GM12891 (cell line): ENCODE measurements around the gene ZBTB45.

Experiments
- DNase-seq: peaks from one replicate; pipeline ENCODE4 v3.0.0; 2011; ENCODE audit warnings: low spot score; ENCODE audit not compliant: insufficient read length
- FAIRE-seq: peaks from 2 replicates; lab custom pipeline; 2011; peaks lifted over from hg19 to GRCh38; lab: Jason Lieb, UNC
- PAX5 ChIP-seq: IDR thresholded peaks from 2 replicates; pipeline ENCODE4 v1.6.1; 2011; ENCODE audit warnings: low read length, moderate library complexity, mild to moderate bottlenecking; ENCODE audit not compliant: insufficient read depth, severe bottlenecking
- POLR2A ChIP-seq: IDR thresholded peaks from 2 replicates; pipeline ENCODE4 v1.6.1; 2011; ENCODE audit warnings: low read depth, low read length, control low read depth
- POLR2AphosphoS5 ChIP-seq: IDR thresholded peaks from 2 replicates; pipeline ENCODE4 v1.6.1; 2011; ENCODE audit warnings: low read depth, low read length, control low read depth
- POU2F2 ChIP-seq: IDR thresholded peaks from 2 replicates; pipeline ENCODE4 v1.6.1; 2011; ENCODE audit warnings: low read depth, mild to moderate bottlenecking, control low read depth, low read length, moderate library complexity
- SPI1 ChIP-seq: IDR thresholded peaks from 2 replicates; pipeline ENCODE4 v1.6.1; 2011; ENCODE audit warnings: low read depth, low read length, control low read depth
- TAF1 ChIP-seq: IDR thresholded peaks from 2 replicates; pipeline ENCODE4 v1.6.1; 2011; ENCODE audit warnings: low read depth, low read length, control low read depth

The ZBTB45 gene

GRCh38 chr19:58483776-58484175 is 35.8 kb downstream of the ZBTB45 start:
- TF ChIP-seq PAX5: no peak
- TF ChIP-seq POLR2AphosphoS5: no peak
- TF ChIP-seq POLR2A: no peak
- no peak for TF ChIP-seq POU2F2
- TF ChIP-seq SPI1: no peak
- TF ChIP-seq TAF1: no peak
- FAIRE-seq (no peak), DNase-seq (no peak)

GRCh38 chr19:58482372-58482771 is 37.2 kb downstream of the ZBTB45 start:
- TF ChIP-seq PAX5: no peak
- no peak for TF ChIP-seq POLR2AphosphoS5
- no peak for TF ChIP-seq POLR2A
- TF ChIP-seq POU2F2: no peak
- TF ChIP-seq SPI1: no peak
- TF ChIP-seq TAF1: no peak
- no peak for FAIRE-seq
- no peak for DNase-seq

- no peak for DNase-seq
- TF ChIP-seq POLR2AphosphoS5 (no peak), TAF1 (no peak), PAX5 (no peak), SPI1 (no peak), POU2F2 (no peak), POLR2A (no peak)
- FAIRE-seq: no peak
Observed at GRCh38 chr19:58480831-58481230, 38.8 kb downstream of the ZBTB45 start.

- no peak for DNase-seq
- TF ChIP-seq POLR2AphosphoS5 (no peak), PAX5 (no peak), POLR2A (no peak), TAF1 (no peak), SPI1 (no peak), POU2F2 (no peak)
- FAIRE-seq: no peak
Observed at GRCh38 chr19:58480481-58480830, 39.2 kb downstream of the ZBTB45 start.

GRCh38 chr19:58479736-58480480 is 39.7 kb downstream of the ZBTB45 start:
- FAIRE-seq (no peak), DNase-seq (no peak)
- TF ChIP-seq TAF1: no peak
- no peak for TF ChIP-seq PAX5
- no peak for TF ChIP-seq POU2F2
- TF ChIP-seq POLR2A: no peak
- no peak for TF ChIP-seq SPI1
- TF ChIP-seq POLR2AphosphoS5: no peak

GRCh38 chr19:58479303-58479702 is 40.3 kb downstream of the ZBTB45 start:
- no peak for TF ChIP-seq POLR2AphosphoS5
- no peak for TF ChIP-seq TAF1
- no peak for TF ChIP-seq POLR2A
- no peak for TF ChIP-seq SPI1
- no peak for TF ChIP-seq PAX5
- TF ChIP-seq POU2F2: no peak
- FAIRE-seq: no peak
- DNase-seq: no peak

GRCh38 chr19:58477871-58478270 is 41.7 kb downstream of the ZBTB45 start:
- TF ChIP-seq TAF1 (no peak), POLR2AphosphoS5 (no peak), PAX5 (no peak), POU2F2 (no peak), SPI1 (no peak), POLR2A (no peak)
- FAIRE-seq (no peak), DNase-seq (no peak)

- no peak for FAIRE-seq
- DNase-seq: no peak
- TF ChIP-seq PAX5: no peak
- no peak for TF ChIP-seq SPI1
- no peak for TF ChIP-seq TAF1
- TF ChIP-seq POLR2AphosphoS5: no peak
- no peak for TF ChIP-seq POU2F2
- TF ChIP-seq POLR2A: no peak
Observed at GRCh38 chr19:58477130-58477529, 42.5 kb downstream of the ZBTB45 start.

- FAIRE-seq: no peak
Observed at GRCh38 chr19:58476498-58477015, 43.1 kb downstream of the ZBTB45 start.

More at GRCh38 chr19:58476498-58477015, 43.1 kb downstream of the ZBTB45 start:
- DNase-seq: peak; percentile 41
- TF ChIP-seq PAX5 (no peak), POLR2A (no peak), TAF1 (no peak), SPI1 (no peak), POU2F2 (no peak), POLR2AphosphoS5 (no peak)
